HEK293 (cell line): ENCODE data around the gene PFKL.

Source experiments
- CTCF ChIA-PET: fragments of 350-600 bp; formaldehyde crosslinking; extraction: SDS; loops from one replicate; lab custom pipeline; 2021; ENCODE audit warnings: antibody characterized with exemption; lab: Yijun Ruan, JAX
- POLR2A ChIA-PET: fragments of 300-600 bp; formaldehyde crosslinking; extraction: SDS; loops from one replicate; lab custom pipeline; 2020; ENCODE audit warnings: antibody characterized with exemption, inconsistent platforms; lab: Yijun Ruan, JAX
- H3K27ac ChIP-seq: fragments of 200-500 bp; sonication (Bioruptor generic); 2 replicates; pipeline ENCODE4 v1.5.1; 2014; ENCODE audit warnings: low read depth, low read length, control low read depth, inconsistent platforms; ENCODE audit errors: extremely low read depth
- H3K36me3 ChIP-seq, 2 experiments: fragments of 200-500 bp in 1 of 2; sonication (Bioruptor generic) in 1 of 2; 1 replicate in 1 of 2; 2 replicates in 1 of 2; pipeline ENCODE4 v1.5.1; 2014 to 2017; ENCODE audit warnings: inconsistent platforms in 2 of 2, low read length in 2 of 2; ENCODE audit not compliant: control insufficient read depth in 2 of 2, insufficient read depth in 1 of 2
- H3K4me1 ChIP-seq: fragments of 200-500 bp; sonication (Bioruptor generic); 2 replicates; pipeline ENCODE4 v1.5.1; 2014; ENCODE audit warnings: mild to moderate bottlenecking, low read length, inconsistent platforms; ENCODE audit not compliant: control insufficient read depth, insufficient read depth
- H3K4me3 ChIP-seq: 2 replicates; pipeline ENCODE4 v1.5.1; 2011; ENCODE audit warnings: low read depth, mild to moderate bottlenecking, control low read depth, low read length, moderate library complexity
- H3K9me3 ChIP-seq: fragments of 200-500 bp; sonication (Bioruptor generic); 2 replicates; pipeline ENCODE4 v1.5.1; 2014; ENCODE audit warnings: low read depth, low read length, inconsistent platforms; ENCODE audit not compliant: control insufficient read depth, insufficient read depth
- BCL6B ChIP-seq: fragments of 450-650 bp; formaldehyde crosslinking; IDR thresholded peaks from 2 replicates; pipeline ENCODE4 v1.5.1; 2017; ENCODE audit warnings: missing biosample characterization, missing genetic modification characterization
- GLIS2 ChIP-seq: fragments of 450-650 bp; formaldehyde crosslinking; IDR thresholded peaks from 2 replicates; pipeline ENCODE4 v1.5.1; 2016; ENCODE audit warnings: missing biosample characterization, missing genetic modification characterization
- INSM2 ChIP-seq: fragments of 450-650 bp; formaldehyde crosslinking; IDR thresholded peaks from 2 replicates; pipeline ENCODE4 v1.5.1; 2016; ENCODE audit warnings: missing biosample characterization, missing genetic modification characterization
- MZF1 ChIP-seq: fragments of 450-650 bp; formaldehyde crosslinking; IDR thresholded peaks from 2 replicates; pipeline ENCODE4 v1.5.1; 2017; ENCODE audit warnings: missing biosample characterization, missing genetic modification characterization, borderline replicate concordance
- OSR2 ChIP-seq: fragments of 450-650 bp; formaldehyde crosslinking; IDR thresholded peaks from 2 replicates; pipeline ENCODE4 v1.5.1; 2016; ENCODE audit warnings: missing biosample characterization, missing genetic modification characterization
- PBX3 ChIP-seq: sonication (generic); formaldehyde crosslinking; IDR thresholded peaks from 2 replicates; pipeline ENCODE4 v1.8.1; 2022; ENCODE audit warnings: mild to moderate bottlenecking, moderate library complexity, missing genetic modification reagents
- PRDM4 ChIP-seq: fragments of 450-650 bp; formaldehyde crosslinking; IDR thresholded peaks from 2 replicates; pipeline ENCODE4 v1.5.1; 2017; ENCODE audit warnings: missing biosample characterization, missing genetic modification characterization
- RBAK ChIP-seq: fragments of 450-650 bp; formaldehyde crosslinking; IDR thresholded peaks from 2 replicates; pipeline ENCODE4 v1.5.1; 2016; ENCODE audit warnings: missing biosample characterization, missing genetic modification characterization
- YY1 ChIP-seq: fragments of 450-650 bp; formaldehyde crosslinking; IDR thresholded peaks from 2 replicates; pipeline ENCODE4 v1.5.1; 2018; ENCODE audit warnings: missing biosample characterization, missing genetic modification characterization
- YY2 ChIP-seq: fragments of 450-650 bp; formaldehyde crosslinking; IDR thresholded peaks from 2 replicates; pipeline ENCODE4 v1.5.1; 2016; ENCODE audit warnings: missing biosample characterization, missing genetic modification characterization
- ZBTB7A ChIP-seq: fragments of 450-650 bp; formaldehyde crosslinking; IDR thresholded peaks from 2 replicates; pipeline ENCODE4 v1.5.1; 2016; ENCODE audit warnings: low read depth, missing biosample characterization, missing genetic modification characterization
- ZNF10 ChIP-seq: fragments of 450-650 bp; formaldehyde crosslinking; IDR thresholded peaks from 2 replicates; pipeline ENCODE4 v1.5.1; 2017; ENCODE audit warnings: missing biosample characterization, missing genetic modification characterization
- ZNF16 ChIP-seq: fragments of 450-650 bp; formaldehyde crosslinking; IDR thresholded peaks from 2 replicates; pipeline ENCODE4 v1.5.1; 2016; ENCODE audit warnings: low read depth, missing biosample characterization, missing genetic modification characterization
- ZNF23 ChIP-seq: fragments of 450-650 bp; formaldehyde crosslinking; IDR thresholded peaks from 2 replicates; pipeline ENCODE4 v1.5.1; 2016; ENCODE audit warnings: missing biosample characterization, missing genetic modification characterization, borderline replicate concordance
- ZNF302 ChIP-seq: fragments of 450-650 bp; formaldehyde crosslinking; IDR thresholded peaks from 2 replicates; pipeline ENCODE4 v1.5.1; 2016; ENCODE audit warnings: missing biosample characterization, missing genetic modification characterization, low read depth
- ZNF354C ChIP-seq: fragments of 450-650 bp; formaldehyde crosslinking; IDR thresholded peaks from 2 replicates; pipeline ENCODE4 v1.5.1; 2016; ENCODE audit warnings: missing biosample characterization, missing genetic modification characterization, low read depth, borderline replicate concordance
- ZNF560 ChIP-seq: fragments of 450-650 bp; formaldehyde crosslinking; IDR thresholded peaks from 2 replicates; pipeline ENCODE4 v1.5.1; 2017; ENCODE audit warnings: missing biosample characterization, missing genetic modification characterization, borderline replicate concordance
- ZNF561 ChIP-seq: fragments of 450-650 bp; IDR thresholded peaks from 2 replicates; pipeline ENCODE4 v1.5.1; 2018; ENCODE audit warnings: missing biosample characterization, missing genetic modification characterization, borderline replicate concordance
- ZNF610 ChIP-seq: fragments of 450-650 bp; formaldehyde crosslinking; IDR thresholded peaks from 2 replicates; pipeline ENCODE4 v1.5.1; 2016; ENCODE audit warnings: missing biosample characterization, missing genetic modification characterization, borderline replicate concordance
- ZNF692 ChIP-seq: fragments of 450-650 bp; formaldehyde crosslinking; IDR thresholded peaks from 2 replicates; pipeline ENCODE4 v1.5.1; 2016; ENCODE audit warnings: missing biosample characterization, missing genetic modification characterization
- ZNF785 ChIP-seq: fragments of 450-650 bp; formaldehyde crosslinking; IDR thresholded peaks from 2 replicates; pipeline ENCODE4 v1.5.1; 2016; ENCODE audit warnings: missing biosample characterization, missing genetic modification characterization
- ZSCAN16 ChIP-seq: fragments of 450-650 bp; formaldehyde crosslinking; IDR thresholded peaks from 2 replicates; pipeline ENCODE4 v1.5.1; 2016; ENCODE audit warnings: missing biosample characterization, missing genetic modification characterization
- ZSCAN23 ChIP-seq: fragments of 450-650 bp; formaldehyde crosslinking; IDR thresholded peaks from 2 replicates; pipeline ENCODE4 v1.5.1; 2016; ENCODE audit warnings: missing biosample characterization, missing genetic modification characterization
- TF ChIP-seq, protein P1 (sequence below): fragments of 450-650 bp; formaldehyde crosslinking; IDR thresholded peaks from 2 replicates; pipeline ENCODE4 v1.5.1; 2017; ENCODE audit warnings: missing biosample characterization, missing genetic modification characterization

Gene PFKL

GRCh38 chr21:44312089-44312488, 12.2 kb downstream of the PFKL start:
- Histone ChIP-seq H3K9me3 (no peaks in the 10 kb centered on the region), H3K36me3 (peaks cover 8 to 92% of the 10 kb centered on the region in 2 experiments; a peak in 2 of 3 replicates), H3K4me3 (no peak overlapping the region)
- TF ChIP-seq ZNF354C (no peak), PRDM4 (tag by site-specific recombination) (no peak), ZNF785 (tag by site-specific recombination) (no peak), MZF1 (tag by site-specific recombination) (no peak), ZSCAN23 (no peak), ZNF610 (tag by site-specific recombination) (no peak), YY1 (tag by site-specific recombination) (no peak), ZBTB7A (tag by site-specific recombination) (no peak), INSM2 (tag by site-specific recombination) (no peak), ZNF560 (tag by site-specific recombination) (no peak), ZNF302 (tag by site-specific recombination) (no peak)
- TF ChIP-seq, protein P1, sequence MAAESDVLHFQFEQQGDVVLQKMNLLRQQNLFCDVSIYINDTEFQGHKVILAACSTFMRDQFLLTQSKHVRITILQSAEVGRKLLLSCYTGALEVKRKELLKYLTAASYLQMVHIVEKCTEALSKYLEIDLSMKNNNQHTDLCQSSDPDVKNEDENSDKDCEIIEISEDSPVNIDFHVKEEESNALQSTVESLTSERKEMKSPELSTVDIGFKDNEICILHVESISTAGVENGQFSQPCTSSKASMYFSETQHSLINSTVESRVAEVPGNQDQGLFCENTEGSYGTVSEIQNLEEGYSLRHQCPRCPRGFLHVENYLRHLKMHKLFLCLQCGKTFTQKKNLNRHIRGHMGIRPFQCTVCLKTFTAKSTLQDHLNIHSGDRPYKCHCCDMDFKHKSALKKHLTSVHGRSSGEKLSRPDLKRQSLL (tag by site-specific recombination): no peak
- TF ChIP-seq, all 188 proteins: peak for 0
- POLR2A ChIA-PET: no interaction called here
- CTCF ChIA-PET: no interaction called here
- Histone ChIP-seq H3K4me1 (no peaks in the 10 kb centered on the region), H3K27ac (no peak overlapping the region)

DNA sequence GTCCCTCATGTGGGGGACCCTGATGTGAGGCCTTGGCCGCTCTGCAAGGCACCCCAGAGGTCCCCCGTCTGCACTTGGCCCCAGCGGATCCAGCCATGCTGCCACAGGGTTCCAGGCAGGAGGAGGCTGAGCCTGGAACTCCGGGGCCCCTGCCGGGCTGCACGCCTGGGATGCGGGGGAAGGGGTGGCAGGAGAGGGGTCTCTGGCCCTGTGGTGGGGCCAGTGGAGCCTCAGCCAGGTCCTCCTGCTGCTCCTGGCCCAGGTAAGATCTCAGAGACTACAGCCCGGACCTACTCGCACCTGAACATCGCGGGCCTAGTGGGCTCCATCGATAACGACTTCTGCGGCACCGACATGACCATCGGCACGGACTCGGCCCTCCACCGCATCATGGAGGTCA, 12.9 kb downstream of the PFKL start:
- Histone ChIP-seq H3K4me3 (no peak overlapping the region), H3K9me3 (no peaks in the 10 kb centered on the region), H3K27ac (no peak overlapping the region), H3K36me3 (peaks cover 8 to 92% of the 10 kb centered on the region in 2 experiments; a peak in 2 of 3 replicates), H3K4me1 (no peaks in the 10 kb centered on the region)
- no peak for TF ChIP-seq ZNF560 (tag by site-specific recombination)
- no peak for TF ChIP-seq PBX3
- TF ChIP-seq ZSCAN16 (tag by site-specific recombination): no peak
- TF ChIP-seq OSR2: no peak
- TF ChIP-seq ZNF561: no peak
- CTCF ChIA-PET: no interaction called here
- POLR2A ChIA-PET: no interaction called here

GRCh38 chr21:44313451-44313850, 13.6 kb downstream of the PFKL start:
- Histone ChIP-seq H3K4me1 (no peaks in the 10 kb centered on the region), H3K27ac (no peak overlapping the region), H3K36me3 (peaks cover 8 to 93% of the 10 kb centered on the region in 2 experiments; a peak in 2 of 3 replicates), H3K4me3 (no peak overlapping the region), H3K9me3 (no peaks in the 10 kb centered on the region)
- POLR2A ChIA-PET: no interaction called here
- CTCF ChIA-PET: interaction anchor here (0.6 kb wide), 1 partner anchor 8 kb away, joined by 3 read pairs; no protein-coding TSS in a partner anchor
- no peak for TF ChIP-seq ZNF10 (tag by site-specific recombination)
- no peak for TF ChIP-seq RBAK
- TF ChIP-seq ZNF23 (tag by site-specific recombination): no peak
- no peak for TF ChIP-seq YY2
- TF ChIP-seq BCL6B (tag by site-specific recombination): no peak
- TF ChIP-seq ZNF692 (tag by site-specific recombination): no peak
- TF ChIP-seq ZNF16 (tag by site-specific recombination): no peak
- no peak for TF ChIP-seq GLIS2 (tag by site-specific recombination)
